ENCODE results near the gene CLASRP.

Gene CLASRP

GRCh38 chr19:45021971-45022370 is 16.9 kb upstream of the CLASRP start:
- DNase-seq, result no peak

- no peak for DNase-seq
Measured at GRCh38 chr19:45023048-45023447, 15.8 kb upstream of the CLASRP start.

- no peak for DNase-seq
Measured at GRCh38 chr19:45025264-45025663, 13.6 kb upstream of the CLASRP start.

GRCh38 chr19:45027371-45027770 is 11.5 kb upstream of the CLASRP start:
- no peak for DNase-seq

GRCh38 chr19:45030825-45031224 is 8.0 kb upstream of the CLASRP start:
- no peak for DNase-seq

GRCh38 chr19:45032421-45032820 is 6.4 kb upstream of the CLASRP start:
- DNase-seq, result no peak

- no peak for DNase-seq
Measured at GRCh38 chr19:45035755-45036154, 3.1 kb upstream of the CLASRP start.

GRCh38 chr19:45037393-45038169 is 1.3 kb upstream of the CLASRP start:
- DNase-seq, result no peak

- DNase-seq, result no peak
Measured at GRCh38 chr19:45040059-45040771, 1.4 kb downstream of the CLASRP start.

- DNase-seq, result no peak
Measured at GRCh38 chr19:45041125-45041524, 2.3 kb downstream of the CLASRP start.

GRCh38 chr19:45045671-45046353 is 7.0 kb downstream of the CLASRP start:
- DNase-seq, result no peak

- DNase-seq, result no peak
Measured at GRCh38 chr19:45046355-45046754, 7.5 kb downstream of the CLASRP start.

- DNase-seq, result no peak
Measured at GRCh38 chr19:45047188-45047797, 8.4 kb downstream of the CLASRP start.

GRCh38 chr19:45049073-45049736 is 10.4 kb downstream of the CLASRP start:
- no peak for DNase-seq

- no peak for DNase-seq
Measured at GRCh38 chr19:45050036-45050435, 11.2 kb downstream of the CLASRP start.

- no peak for DNase-seq
Measured at GRCh38 chr19:45051929-45052579, 13.2 kb downstream of the CLASRP start.

- no peak for DNase-seq
Measured at GRCh38 chr19:45056831-45057230, 18.0 kb downstream of the CLASRP start.

GRCh38 chr19:45057444-45057843 is 18.6 kb downstream of the CLASRP start:
- no peak for DNase-seq

GRCh38 chr19:45058622-45059159 is 19.8 kb downstream of the CLASRP start:
- DNase-seq, result no peak

GRCh38 chr19:45059258-45059965 is 20.6 kb downstream of the CLASRP start:
- DNase-seq, result peak; percentile 77

GRCh38 chr19:45061965-45062364 is 23.1 kb downstream of the CLASRP start:
- DNase-seq, result no peak

Measured in 8988T (cell line).